HFF-Myc (cell line): ENCODE data around the gene CLTA.

Experiments
- DNase-seq: peaks from one replicate; pipeline ENCODE4 v3.0.0-alpha.2; 2011; ENCODE audit warnings: low read depth; ENCODE audit errors: extremely low read depth
- H3K4me3 ChIP-seq: replicated peaks from 2 replicates; pipeline ENCODE4 v1.5.1; 2011; ENCODE audit warnings: low read depth, mild to moderate bottlenecking, control low read depth, low read length
- TF ChIP-seq, protein P1 (sequence below): IDR thresholded peaks from 2 replicates; pipeline ENCODE4 v1.5.1; 2012; ENCODE audit warnings: mild to moderate bottlenecking, low read depth, low read length, control low read depth; ENCODE audit errors: missing control alignments

Gene CLTA

GRCh38 chr9:36191290-36191645 lies 547 bp downstream of the CLTA start:
- DNase-seq, result no peak
- H3K4me3 ChIP-seq, result peak overlapping the region; percentile 89
- TF ChIP-seq, protein P1, sequence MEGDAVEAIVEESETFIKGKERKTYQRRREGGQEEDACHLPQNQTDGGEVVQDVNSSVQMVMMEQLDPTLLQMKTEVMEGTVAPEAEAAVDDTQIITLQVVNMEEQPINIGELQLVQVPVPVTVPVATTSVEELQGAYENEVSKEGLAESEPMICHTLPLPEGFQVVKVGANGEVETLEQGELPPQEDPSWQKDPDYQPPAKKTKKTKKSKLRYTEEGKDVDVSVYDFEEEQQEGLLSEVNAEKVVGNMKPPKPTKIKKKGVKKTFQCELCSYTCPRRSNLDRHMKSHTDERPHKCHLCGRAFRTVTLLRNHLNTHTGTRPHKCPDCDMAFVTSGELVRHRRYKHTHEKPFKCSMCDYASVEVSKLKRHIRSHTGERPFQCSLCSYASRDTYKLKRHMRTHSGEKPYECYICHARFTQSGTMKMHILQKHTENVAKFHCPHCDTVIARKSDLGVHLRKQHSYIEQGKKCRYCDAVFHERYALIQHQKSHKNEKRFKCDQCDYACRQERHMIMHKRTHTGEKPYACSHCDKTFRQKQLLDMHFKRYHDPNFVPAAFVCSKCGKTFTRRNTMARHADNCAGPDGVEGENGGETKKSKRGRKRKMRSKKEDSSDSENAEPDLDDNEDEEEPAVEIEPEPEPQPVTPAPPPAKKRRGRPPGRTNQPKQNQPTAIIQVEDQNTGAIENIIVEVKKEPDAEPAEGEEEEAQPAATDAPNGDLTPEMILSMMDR, result no peak

DNA sequence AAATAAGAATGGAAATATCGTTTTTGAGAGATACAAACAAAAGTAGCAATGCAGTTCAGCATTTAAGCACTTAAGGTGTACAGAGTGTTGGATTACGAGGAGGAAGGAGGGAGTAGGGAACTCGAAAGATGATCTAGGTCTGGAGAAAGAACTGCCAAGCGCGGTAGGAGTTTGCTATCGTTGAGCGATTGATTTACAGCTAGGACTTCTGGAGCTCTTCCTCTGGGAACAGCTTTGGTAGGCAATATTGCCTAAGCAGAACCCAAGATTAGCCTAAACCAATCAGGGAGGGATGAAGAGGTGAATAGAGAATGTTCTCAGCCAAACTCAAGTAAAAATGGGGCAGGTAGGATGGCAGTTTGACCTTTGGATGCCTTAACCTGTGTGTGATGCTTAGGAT lies 965 bp downstream of the CLTA start:
- TF ChIP-seq, protein P1, result no peak
- peak overlapping the region; percentile 89 for H3K4me3 ChIP-seq
- DNase-seq, result no peak

DNA sequence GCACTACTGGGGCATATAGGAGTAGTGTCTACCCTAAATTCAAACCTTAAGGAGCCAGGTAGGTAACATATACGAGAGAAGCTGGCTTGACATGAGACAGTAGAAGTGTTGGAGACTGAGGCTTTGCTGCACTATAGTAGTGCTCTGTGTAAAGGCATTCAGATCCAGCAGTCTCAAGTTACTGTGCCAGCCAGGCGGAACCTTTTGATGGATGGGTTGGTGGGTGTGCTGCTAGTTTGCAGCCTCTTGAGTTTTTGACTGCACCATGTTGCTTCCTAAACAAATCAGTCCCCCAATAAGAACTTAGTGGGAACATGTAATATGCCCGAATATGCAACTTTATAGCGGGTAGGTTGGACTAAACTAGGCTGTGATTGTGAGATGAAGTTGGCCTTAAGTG lies 1.5 kb downstream of the CLTA start:
- no peak for DNase-seq
- TF ChIP-seq, protein P1, result no peak
- peak overlapping the region; percentile 89 for H3K4me3 ChIP-seq

DNA sequence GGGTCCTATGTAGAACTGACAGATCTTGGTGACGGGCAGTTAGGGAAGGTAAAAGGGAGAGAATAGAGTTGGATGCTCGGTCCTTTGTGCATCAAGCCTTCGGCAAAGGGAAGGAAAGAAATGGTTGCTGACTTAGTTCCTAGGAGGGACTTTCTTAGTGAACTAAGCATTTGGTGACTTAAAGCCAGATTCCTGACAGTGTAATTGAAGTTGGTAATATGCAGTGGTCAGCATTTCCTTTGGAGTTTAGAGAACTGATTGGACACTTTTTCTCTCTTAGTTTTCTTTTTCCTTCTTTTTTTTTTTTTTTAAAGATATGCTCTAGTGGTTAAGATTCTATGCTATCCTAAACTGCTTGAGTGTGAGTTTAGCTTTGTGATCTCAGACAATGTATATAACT lies 2.3 kb downstream of the CLTA start:
- no peak for DNase-seq
- peak overlapping the region; percentile 89 for H3K4me3 ChIP-seq
- TF ChIP-seq, protein P1, result no peak

DNA sequence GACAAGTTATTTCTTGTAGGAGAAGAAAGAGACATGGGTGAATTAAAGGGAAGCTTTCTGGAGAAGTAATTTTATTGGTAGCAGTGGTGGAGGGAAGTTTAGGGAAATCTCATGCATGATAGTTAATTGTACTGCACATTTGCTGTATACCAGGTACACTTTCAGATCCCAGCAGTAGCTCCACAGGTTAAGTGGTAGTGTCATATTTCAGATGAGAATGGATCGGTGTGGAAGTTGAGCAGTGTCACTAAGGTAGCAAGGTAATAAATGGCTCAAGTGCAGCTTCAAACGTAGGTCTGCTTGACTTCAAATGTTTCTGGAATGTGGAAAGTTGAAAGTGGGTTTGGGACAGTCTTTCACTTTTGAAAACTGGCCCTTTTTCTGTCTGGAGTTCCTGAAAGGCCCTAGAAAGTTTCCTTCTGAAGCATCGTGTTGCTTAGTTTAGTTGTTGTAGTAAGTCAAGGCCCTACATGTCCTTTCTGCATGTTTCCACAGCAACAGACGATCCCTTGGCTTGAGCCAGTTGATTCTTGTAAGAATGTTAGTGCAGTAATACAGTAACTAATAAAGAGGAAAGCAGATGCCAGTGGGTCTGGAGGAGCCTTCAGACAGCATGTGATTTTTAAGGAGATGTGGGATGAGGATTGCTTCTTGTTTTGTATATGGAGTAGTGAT lies 3.7 kb downstream of the CLTA start:
- TF ChIP-seq, protein P1, result no peak
- no peak for DNase-seq
- peak overlapping the region; percentile 16; the same call in 1 of the 2 replicates for H3K4me3 ChIP-seq

DNA sequence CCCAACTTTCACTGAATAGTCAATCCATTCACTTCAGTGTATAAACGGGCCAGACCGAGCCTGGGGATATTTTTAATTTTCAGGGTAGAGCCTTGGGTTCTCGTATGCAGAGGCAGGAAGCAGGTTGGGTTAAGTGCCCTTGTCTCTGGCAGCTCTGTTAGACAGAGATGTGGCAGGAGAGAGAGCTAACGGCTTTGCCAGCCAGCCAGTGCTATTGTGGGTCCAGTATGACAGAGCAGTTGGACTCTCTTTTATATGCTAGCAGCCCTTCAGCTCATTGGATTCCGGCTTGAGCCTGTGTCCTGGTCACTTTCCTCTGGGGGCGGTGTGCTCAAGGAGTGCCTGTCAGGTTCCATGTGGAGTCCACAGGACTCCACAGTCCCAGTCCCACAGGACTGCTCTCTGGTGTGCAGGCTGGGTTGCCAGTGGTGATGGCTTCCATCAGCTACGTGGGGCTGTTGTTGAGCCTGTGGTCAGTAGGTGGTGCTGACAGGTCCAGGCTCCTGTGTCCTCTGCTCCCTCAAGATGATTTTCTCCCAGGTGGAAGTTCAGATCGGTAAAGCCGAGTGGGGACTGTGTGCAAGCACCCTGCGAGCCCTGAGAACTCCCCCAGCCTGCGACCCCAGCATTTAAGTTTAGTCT lies 14.3 kb downstream of the CLTA start:
- TF ChIP-seq, protein P1, result no peak
- H3K4me3 ChIP-seq, result no peak overlapping the region
- DNase-seq, result no peak
